SIG-M5 treated with dmso at 0.1 percent for 504 hours (cell line): ENCODE data around the gene TUBA4B.
A peak's percentile ranks its signal among the peaks of the same experiment; 100 is the strongest.
"Not testable (repeated sequence)": the region's sequence is repeated elsewhere in the genome, so short reads cannot be mapped to it uniquely, and the experiment has no call there.

Experiments
- DNase-seq: peaks from one replicate; lab custom pipeline; 2025; ENCODE audit not compliant: unreplicated experiment; lab: John Stamatoyannopoulos, UW

Gene TUBA4B

DNA sequence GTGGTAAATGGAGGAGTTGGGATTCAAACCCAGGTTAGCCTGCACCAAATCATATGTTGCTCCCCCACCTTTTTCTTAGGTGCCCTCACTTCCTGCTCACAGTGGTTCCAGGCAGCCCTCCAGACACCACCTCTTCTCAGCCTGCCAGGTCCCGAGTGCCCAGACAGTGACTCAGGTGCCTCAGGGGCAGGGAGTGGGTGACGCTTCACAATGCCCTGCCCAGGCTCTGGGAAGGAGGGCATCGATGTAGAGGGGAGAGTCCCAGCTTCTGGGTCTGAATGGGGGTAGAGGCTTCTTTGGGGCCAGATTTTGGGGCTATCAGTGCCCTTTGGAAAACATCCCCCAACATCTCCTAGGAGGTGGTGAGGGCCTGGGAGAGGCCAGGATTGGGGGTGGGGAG, 20.9 kb downstream of the TUBA4B start:
- DNase-seq: no peak

DNA sequence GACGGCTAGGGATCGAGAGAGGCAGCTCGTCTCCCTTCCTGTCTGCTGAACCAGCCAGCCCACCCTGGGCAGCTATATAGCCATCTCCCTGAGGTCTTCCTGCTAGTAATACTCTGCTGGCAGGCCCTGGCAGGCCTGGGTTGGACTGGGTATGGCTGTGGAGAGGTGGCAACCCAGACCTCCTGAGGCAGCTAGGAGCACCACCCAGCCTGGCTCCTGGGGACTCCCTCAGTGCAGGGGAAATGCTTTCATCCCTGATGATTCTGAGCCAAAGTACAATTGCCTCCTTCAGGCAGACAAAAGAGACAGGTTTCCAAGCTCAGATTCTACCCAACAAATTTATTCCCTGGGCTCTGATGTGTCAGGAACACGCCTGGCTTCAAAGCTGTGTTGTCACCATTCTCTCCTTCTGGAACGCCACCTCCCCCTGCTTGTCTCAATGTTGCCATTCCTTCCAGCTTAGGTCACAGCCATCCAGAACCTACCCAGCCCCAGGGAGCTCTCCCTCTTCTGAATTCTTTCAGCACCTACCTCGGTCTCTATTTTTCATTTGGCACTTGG, 21.4 kb downstream of the TUBA4B start:
- no peak for DNase-seq

DNA sequence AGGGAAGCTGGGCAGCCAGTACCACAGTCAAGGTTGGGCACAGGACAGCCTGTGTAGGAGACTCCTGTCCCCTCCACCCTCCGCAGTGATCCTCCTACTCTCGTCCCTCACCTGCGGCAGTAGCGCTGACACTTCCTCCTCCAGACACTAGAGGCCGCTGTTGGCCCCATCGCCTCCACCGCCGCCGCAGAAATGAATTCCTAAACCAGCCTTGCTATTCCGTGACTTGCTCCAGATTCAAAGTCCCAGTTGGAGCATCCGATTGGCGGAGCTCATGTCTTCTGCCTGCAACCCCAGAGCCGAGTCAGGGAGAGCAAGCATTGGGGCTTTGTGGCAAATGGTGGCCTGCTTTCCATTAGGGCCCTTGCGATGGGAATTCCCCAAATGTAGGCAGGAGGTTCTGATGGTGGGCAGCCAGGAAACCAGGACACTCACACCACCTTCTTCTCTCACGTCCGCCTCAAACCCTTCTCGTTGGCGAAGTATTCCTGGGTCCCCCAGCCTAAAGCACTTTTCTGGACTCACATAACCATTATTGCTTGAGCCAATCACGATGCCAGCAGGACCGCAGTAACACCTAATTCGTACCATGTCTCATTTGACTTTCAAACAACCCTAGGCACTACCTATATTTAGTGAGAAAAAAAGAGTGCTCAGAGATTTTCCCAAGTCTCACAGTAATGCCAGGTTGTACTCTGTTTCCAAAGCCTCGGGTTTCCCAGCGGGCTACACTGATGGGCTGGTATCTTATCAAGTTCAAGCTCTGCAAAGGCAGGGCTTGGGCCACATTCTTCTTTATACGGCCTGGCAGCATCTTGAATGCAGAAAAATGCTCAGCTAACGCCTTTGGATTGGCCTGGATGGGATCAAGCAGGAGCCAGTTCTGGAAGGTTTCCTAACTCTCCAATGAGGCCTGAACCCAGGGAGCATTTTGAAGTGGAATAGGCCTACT, 24.9 kb downstream of the TUBA4B start:
- peak; percentile 70 for DNase-seq

DNA sequence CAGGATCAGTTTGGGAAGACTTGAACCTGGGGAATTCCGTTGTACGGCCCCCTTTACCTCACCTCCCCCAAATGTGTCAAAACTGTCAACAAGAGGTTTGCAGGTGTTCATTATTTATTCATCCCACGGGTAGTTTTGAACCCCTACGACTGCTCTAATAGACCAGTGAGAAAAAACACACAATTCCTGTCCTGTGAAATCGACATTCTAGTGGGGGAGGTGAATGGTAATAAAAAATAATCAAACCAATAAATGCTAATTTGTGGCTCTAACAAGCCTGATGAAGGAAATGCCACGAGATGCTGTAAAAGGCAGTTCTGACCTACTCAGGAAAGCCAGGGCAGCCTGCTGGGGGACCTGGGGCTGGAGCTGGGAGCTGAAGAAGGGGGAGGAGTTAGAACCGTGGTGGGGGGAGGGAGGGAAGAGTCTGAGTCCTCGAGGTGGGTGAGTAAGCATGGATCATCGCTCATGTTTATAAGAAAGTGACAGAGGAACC, 25.7 kb downstream of the TUBA4B start:
- DNase-seq: no peak

DNA sequence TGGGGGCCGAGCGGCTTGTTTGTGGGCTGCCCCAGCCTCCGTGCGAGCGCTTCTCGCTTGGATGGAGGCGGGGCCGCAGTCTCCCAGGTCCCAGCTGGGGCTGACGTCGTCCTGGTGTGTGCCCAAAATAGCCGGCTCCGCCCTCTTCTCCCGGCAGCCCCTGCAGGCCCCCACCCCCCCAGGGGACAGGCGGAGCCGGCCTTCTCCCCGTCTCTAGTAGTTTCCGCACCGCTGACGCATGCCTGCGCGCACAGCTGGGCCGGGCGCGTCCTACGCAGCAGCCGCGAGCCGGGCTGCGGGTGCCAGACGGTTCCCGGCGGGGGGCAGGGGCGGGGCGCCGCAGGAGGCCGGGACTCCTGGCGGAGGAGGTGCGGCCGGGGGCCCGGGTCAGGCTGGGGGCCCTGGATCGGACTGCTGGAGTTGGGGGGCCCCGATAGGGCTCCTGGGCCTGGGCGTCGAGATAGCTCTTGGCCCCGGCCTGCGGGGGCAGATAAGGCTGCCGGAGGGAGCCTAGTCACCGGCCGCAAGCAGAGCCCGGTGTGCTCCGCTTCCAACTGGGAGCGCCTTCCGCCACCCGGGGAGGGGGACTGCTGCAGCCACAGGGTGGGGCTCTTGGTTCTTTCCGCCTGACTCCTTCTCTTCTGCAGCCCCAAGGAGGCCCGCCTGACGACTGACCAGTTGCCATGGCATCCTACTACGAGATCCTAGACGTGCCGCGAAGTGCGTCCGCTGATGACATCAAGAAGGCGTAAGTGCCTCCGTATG, 26.3 kb downstream of the TUBA4B start, which contains the start of gene DNAJB2:
DNAJB2 (plus strand) TSS at position 216 of the 765 bp plus-strand sequence; CDS start at position 684, 468 bp downstream.
- DNase-seq: peak; percentile 99

DNA sequence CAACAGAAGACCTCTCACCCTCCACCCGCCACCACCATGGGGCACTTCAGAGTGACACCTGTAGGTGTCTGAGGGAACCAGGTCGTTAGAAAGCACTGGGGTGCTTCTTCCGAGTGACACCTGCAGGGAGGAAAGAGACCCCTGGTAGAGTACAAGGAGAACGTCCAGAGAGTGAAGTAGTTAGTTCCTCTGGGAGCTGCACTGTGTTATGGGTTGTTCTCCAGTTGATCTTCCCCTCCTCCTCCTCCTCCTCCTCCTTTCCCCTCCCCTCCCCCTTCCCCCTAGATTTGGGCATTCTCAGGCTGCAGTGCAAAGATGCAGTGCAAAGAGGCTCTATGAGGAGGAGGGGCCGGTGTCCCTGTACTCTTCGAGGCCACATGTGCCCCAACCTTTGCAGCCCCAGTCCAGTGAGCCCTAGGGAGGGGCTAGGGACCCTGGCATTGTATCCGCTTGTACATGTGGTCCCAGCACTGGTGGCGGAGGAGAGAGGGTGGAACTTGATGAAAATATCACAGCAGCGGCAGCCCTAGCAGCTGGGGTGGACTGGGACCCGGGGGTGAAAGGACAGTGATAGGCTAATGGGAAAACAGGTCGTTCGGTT, 27.0 kb downstream of the TUBA4B start:
- DNase-seq: no peak

DNA sequence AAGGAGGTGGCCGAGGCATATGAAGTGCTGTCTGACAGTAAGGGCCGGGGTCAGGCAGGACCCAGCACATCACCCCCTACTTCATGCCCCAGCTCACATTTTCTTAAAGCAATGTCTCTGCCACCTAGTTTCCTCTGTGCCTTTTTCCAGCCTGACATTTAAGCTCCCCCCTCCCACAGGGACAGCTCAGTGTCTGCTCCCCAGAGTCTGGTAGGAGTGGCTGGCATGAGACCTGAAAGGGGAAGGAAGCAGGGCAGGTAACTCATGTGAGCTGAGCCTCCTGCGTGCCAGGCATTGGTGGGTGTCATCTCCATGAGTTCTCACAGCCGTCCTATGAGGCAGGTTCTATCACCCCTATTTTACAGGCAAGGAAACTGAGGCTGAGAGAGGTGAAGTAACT, 27.6 kb downstream of the TUBA4B start:
- DNase-seq: no peak

DNA sequence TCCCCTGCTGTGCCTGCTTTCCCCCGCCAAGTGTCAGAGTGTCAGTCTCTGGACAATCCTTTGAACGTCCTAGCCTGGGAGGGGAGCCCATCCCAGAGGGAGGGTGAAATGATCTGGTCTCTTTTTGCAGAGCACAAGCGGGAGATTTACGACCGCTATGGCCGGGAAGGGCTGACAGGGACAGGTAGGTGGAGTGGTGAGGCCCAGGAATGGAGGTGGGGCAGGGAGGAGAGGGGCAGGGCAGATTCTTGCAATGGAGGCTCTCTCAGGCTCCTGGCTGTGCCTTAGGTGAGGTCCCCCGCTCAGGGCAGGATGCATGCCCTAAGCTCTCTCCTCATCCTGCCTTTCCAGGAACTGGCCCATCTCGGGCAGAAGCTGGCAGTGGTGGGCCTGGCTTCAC, 28.5 kb downstream of the TUBA4B start:
- DNase-seq: no peak

DNA sequence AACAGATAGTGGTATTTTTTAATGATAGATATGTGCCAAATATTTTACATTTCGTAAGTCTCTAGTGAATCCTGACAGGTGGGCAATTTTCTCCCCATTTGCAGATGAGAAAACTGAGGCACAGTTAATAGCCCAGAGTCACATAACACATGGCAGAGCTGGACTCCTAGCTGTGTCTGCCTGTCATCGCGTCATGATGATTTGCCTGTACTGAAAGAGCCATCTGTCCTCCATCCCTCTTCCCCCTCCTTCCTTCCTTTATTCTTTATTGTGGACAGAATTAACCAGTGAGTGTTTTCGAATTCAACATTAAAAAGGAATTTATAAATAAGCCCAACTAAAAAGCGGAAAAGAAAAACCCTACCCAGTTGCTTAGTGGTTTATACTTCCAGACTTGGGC, 29.3 kb downstream of the TUBA4B start:
- DNase-seq: no peak

DNA sequence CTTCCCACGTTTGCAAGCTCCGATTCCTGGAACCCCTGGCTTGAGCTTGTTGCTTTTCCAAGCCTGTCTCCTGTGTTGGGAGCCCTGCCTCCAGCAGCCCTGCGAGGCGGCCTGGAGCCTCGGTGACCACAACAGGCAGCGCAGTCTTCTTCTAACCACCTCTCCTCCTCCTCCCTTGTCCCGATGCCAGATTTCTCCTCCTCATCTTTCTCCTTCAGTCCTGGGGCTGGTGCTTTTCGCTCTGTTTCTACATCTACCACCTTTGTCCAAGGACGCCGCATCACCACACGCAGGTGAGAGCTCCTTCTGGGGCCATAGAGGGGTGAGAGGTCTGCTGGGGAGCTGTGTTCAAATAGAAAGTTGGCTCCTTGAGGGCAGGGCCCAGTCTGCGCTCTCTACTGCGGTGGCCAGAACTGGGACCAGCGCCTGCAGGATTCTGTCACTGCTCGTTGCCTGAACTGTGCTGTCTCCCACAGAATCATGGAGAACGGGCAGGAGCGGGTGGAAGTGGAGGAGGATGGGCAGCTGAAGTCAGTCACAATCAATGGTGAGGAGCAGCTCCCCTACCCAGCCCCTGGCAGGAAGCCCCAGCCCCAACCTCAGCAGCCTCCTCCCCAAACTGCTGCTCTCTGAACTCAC, 30.0 kb downstream of the TUBA4B start:
- no peak for DNase-seq

DNA sequence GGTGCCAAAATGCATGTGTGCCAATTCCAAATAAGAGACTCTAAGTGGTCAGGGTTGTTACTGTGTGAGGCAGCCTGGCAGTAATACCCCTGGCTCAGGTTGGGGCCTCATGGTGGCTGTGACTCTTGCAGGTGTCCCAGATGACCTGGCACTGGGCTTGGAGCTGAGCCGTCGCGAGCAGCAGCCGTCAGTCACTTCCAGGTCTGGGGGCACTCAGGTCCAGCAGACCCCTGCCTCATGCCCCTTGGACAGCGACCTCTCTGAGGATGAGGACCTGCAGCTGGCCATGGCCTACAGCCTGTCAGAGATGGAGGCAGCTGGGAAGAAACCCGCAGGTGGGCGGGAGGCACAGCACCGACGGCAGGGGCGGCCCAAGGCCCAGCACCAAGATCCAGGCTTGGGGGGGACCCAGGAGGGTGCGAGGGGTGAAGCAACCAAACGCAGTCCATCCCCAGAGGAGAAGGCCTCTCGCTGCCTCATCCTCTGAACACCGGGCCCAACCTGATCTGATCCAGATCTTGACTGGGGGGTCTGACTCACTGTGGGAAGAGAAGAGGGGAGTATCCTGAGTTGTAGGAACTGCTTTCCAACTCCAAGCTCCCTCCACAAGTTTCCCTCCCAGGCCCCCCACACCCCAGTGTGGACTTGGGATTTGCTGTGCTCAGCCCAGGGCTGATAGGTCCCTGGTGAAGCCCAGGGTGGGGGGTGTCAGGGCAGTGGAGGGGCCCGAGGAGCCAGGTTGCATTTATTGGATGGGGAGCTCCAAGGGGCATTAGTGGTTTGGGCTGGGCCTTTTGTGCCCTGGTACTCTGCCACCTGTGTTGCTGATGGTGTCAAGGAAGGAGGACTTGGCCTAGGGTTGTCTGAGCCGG, 31.7 kb downstream of the TUBA4B start:
- no peak for DNase-seq

DNA sequence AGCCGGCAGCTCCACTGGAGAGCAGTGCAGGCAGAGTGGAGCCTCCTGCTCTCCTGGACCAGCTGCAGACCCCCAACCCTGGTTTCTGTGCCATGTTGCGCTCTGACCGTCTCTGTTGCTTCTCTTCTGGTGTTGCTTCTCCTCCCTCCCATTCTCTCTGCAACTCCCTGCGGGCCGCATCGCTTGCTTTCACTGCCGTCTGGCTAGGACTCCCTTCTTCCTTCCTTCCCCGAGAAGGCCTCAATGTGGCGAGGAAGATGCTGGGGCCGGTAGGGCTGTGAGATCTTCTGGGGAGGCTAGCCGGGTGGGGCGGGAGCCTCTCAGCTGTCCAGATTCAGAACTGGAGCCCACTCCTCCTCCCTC, 32.3 kb downstream of the TUBA4B start:
- no peak for DNase-seq

DNA sequence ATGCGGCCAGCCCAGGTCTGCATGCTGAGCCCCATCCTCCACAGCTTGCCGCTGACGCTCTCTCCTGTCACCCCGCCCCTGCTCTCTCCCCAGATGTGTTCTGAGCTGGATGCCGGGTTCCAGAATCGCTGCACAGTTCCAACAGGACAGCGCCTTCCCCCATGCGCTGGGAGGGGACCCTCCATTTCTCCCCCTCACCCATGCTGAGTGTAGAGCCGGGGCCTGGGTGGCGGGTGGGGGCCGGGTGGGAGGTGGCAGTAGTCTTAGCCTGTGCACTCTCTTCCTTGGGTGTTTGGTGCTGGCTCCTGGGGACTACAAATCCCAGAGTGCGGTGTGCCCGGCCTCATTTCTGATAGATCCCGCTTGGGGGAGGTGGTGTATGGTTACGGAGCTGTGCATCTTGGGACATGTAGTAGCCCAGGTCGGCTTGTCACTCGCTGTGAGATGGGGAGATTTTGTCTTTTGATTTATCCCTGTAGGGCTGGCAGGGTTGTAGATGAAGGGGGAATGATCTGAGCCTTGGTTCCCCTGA, 32.9 kb downstream of the TUBA4B start:
- no peak for DNase-seq

DNA sequence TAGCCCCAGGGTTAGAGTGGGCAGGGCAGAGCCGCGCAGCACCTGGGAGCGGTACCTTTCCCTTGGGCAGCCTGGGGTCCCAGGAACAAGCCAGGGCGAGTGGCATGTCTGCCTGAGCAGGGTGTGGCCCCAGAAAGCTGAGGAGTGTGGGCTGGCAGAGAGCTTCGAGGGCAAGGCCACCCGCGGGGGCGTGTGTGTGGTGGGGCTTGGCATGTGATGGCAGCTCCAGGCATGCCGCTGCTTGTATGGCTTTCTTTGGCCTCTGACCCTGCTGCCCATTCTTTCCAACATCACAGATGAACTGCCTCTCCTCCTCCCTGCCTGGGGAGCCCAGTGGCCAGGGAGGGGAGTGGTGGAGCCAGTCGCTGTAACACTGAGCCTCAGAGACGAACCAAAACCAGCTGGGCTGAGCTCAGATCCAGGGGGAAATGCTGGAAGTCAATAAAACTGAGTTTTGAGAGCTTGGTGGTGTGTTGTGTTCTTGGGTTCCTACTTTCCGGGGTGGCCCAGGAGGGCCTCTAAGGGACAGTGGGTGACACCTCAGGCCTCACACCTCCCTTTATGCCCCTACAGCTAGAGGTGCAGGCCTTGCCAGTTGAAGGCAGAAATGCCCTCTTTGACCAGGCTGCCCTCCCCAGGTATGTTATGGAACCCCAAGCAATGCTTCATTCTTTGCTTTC, 33.5 kb downstream of the TUBA4B start:
- DNase-seq: no peak

DNA sequence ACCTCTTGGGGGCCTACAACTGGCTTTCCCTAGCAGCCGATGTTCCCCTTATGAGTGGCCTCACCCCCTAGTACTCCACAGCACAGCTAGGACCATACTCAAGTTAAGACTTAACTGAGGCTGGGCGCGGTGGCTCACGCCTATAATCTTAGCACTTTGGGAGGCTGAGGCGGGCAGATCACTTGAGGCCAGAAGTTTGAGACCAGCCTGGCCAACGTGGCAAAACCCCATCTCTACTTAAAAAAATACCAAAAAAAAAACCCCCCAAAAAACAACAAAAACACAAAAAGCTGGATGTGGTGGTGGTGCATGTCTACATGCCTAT, 34.0 kb downstream of the TUBA4B start:
- DNase-seq: not testable (repeated sequence)

DNA sequence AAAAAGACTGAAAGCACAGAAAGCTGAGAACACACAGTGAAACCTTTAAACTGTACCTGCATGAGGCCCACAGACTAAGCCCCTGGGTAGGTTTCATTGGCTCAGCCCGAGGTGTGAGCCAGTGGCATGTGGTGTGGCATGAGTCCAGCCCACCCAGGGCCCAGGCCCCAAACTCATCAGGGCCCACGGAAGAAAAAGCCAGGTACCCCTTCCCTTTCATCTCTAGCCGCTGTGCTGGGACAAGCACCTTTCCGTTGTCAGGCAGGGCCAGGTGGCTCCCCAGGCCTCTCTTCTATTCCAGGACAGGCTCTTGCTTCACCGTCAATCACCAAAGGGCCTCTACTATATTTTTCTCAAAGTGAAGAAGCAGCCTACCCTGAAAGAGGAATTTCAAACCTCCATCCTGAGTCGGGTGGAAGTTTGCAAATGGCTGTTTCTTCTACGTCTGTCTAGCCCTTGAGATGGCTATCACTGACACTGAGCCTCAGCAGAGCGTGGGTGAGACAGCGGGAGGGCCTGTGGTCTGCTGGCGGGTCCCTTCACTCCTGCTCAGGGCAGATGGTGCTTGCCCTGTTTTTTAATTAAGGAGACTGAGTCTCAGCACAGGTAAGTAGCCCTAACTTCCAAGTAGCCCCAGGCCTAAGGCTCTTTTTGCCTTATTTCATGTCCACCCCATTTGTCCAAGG, 34.7 kb downstream of the TUBA4B start:
- no peak for DNase-seq

DNA sequence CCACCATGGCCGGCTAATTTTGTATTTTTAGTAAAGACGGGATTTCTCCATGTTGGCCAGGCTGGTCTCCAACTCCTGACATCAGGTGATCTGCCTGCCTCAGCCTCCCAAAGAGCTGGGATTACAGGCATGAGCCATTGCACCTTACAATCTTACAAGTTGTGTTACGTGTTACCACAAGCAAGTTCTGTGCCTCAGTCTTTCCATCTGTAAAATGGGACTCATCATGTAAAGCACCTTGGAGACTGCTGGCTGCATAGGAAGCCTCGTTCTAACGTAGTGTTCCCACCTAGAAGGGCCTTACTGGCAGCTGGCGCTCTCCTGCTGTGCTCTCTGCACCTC, 36.1 kb downstream of the TUBA4B start:
- DNase-seq: no peak

DNA sequence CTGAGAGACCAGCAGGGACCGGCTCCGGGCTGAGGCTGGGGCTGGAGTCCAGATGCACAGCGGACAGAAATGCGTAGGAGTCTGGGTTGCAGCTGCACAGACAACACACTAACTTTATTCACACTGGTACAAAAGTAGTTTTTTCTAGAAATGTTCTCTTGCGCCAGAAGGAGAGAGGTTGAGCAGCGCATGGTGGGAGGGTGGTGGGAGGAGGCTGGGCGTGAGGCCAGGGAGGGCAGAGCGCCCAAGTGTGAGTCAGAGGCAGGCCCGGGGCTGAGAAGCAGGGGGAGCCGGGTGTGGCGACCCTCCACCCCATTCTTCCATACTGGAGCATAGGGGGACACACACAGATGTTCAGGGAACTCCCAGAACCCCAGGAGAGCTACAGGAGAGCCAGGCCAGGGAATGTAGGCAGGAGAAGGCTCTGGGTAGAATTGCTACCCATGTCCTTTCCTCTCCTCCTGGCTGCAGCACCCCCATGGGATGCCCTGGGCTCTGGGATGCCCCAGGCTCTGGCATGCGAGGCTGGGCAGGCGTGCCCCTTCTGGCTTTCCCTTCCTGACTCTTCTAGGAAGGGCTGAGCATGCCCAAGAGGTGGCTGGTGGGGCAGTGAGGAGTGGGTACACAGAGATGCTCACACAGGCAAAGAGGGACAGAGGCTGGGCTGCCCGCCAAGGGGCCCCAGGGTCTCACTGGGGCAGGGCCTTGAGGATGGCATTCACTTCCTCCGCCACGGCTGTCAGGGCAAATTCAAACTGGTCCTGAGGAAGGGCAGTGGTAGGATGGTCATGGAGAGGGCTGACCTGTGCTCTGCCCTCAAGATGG, 36.7 kb downstream of the TUBA4B start:
- no peak for DNase-seq
